ENCODE results near the gene ARHGAP25. TPM values are rescaled to one million over a fixed set of nuclear protein-coding genes. Genes with fewer than 3 reads are reported as not detected.

Gene ARHGAP25
- total RNA-seq, 4 donors from 2014 or later = 3.1 to 11.4 (median 6.6) TPM

- DNase-seq = no peak
- intact Hi-C loops (cut with DNase I; ENCODE audit: low total_unique reads) = no loop called here
- no peak for TF ChIP-seq POLR2A (IDR thresholded peaks at IDR 0.05)
- TF ChIP-seq, protein P1, sequence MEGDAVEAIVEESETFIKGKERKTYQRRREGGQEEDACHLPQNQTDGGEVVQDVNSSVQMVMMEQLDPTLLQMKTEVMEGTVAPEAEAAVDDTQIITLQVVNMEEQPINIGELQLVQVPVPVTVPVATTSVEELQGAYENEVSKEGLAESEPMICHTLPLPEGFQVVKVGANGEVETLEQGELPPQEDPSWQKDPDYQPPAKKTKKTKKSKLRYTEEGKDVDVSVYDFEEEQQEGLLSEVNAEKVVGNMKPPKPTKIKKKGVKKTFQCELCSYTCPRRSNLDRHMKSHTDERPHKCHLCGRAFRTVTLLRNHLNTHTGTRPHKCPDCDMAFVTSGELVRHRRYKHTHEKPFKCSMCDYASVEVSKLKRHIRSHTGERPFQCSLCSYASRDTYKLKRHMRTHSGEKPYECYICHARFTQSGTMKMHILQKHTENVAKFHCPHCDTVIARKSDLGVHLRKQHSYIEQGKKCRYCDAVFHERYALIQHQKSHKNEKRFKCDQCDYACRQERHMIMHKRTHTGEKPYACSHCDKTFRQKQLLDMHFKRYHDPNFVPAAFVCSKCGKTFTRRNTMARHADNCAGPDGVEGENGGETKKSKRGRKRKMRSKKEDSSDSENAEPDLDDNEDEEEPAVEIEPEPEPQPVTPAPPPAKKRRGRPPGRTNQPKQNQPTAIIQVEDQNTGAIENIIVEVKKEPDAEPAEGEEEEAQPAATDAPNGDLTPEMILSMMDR (IDR thresholded peaks at IDR 0.05) = no peak
These were observed 4.4 kb downstream of the ARHGAP25 start for GRCh38 chr2:68738906-68739594.

DNA sequence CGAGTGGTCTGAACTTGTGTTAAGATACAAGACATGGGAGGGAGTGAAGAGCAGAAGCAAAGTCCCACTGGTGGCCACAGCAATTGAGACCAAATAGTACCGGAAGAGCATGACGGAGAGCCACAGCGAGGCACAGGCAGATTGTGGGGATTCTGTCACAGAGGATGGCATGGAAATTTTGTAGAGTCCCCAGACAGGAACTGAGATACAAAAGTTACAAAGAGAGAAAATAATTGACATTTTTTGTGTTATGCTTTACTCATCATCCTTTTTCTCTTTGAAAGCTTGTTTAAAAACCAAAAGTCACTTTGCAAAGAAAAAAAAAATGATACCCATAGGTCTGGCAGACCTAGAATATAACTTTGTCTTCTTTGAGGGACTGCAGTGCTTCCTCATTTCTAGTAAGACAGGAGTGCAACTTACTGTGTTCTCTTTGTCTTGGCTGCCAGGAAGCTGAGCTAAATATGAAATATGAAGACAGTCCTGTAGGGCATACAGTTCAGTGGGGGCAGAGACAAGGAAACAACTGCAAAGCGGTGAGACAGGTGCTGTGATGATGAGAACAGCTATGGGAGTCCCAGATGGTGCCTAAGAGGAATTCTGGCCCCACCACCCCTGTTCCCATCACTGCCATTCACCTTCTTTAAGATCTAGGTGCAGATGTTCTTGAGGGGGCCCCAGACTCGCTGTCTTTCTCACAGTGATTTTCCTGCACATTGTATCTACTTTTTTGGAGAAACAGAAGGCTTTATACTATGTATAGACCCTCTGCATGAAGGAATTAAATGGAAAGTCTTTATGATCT, 5.2 kb downstream of the ARHGAP25 start:
- H3K27me3 ChIP-seq = no peaks in the 10 kb centered on the region
- no peak for TF ChIP-seq POLR2A (IDR thresholded peaks at IDR 0.05)
- TF ChIP-seq, protein P1 (IDR thresholded peaks at IDR 0.05) = no peak
- H3K9me3 ChIP-seq = no peaks in the 10 kb centered on the region
- H3K36me3 ChIP-seq = no peaks in the 10 kb centered on the region
- DNase-seq = no peak
- H3K27ac ChIP-seq = no peak overlapping the region
- H3K4me1 ChIP-seq = no peaks in the 10 kb centered on the region
- H3K4me3 ChIP-seq = no peak overlapping the region
- intact Hi-C loops (cut with DNase I; ENCODE audit: low total_unique reads) = loop anchor here (10.0 kb wide), 1 partner anchor 105 kb away; no protein-coding TSS in a partner anchor

More at GRCh38 chr2:68738906-68739594, 4.4 kb downstream of the ARHGAP25 start:
- H3K36me3 ChIP-seq = no peaks in the 10 kb centered on the region
- H3K27ac ChIP-seq = no peak overlapping the region
- no peak overlapping the region for H3K4me3 ChIP-seq
- no peaks in the 10 kb centered on the region for H3K4me1 ChIP-seq
- no peaks in the 10 kb centered on the region for H3K9me3 ChIP-seq
- no peaks in the 10 kb centered on the region for H3K27me3 ChIP-seq

GRCh38 chr2:68740400-68740914, 5.8 kb downstream of the ARHGAP25 start:
- no peaks in the 10 kb centered on the region for H3K36me3 ChIP-seq
- no peak for DNase-seq
- no peaks in the 10 kb centered on the region for H3K9me3 ChIP-seq
- H3K4me1 ChIP-seq = no peaks in the 10 kb centered on the region
- intact Hi-C loops (cut with DNase I; ENCODE audit: low total_unique reads) = loop anchor here (10.0 kb wide), 1 partner anchor 104 kb away; no protein-coding TSS in a partner anchor
- H3K27me3 ChIP-seq = no peaks in the 10 kb centered on the region
- no peak overlapping the region for H3K27ac ChIP-seq
- no peak overlapping the region for H3K4me3 ChIP-seq
- TF ChIP-seq, protein P1 (IDR thresholded peaks at IDR 0.05) = no peak
- no peak for TF ChIP-seq POLR2A (IDR thresholded peaks at IDR 0.05)

DNA sequence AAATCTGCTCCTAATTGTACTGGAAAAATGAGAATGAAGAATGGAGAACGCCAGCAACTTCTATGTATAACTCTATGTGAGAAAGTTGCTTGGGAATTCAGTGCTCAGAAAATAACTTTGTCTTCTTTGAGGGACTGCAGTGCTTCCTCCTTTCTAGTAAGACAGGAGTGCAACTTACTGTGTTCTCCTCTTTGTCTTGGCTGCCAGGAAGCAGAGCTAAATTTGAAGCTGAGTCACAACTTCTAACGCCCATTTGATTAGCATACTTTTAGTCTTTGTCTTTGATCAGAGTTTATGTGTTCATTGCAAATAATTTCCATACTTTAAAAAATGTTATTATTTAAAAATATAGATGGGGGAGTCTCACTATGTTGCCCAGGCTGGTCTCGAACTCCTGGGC, 6.6 kb downstream of the ARHGAP25 start:
- no peak for DNase-seq
- no peak overlapping the region for H3K27ac ChIP-seq
- intact Hi-C loops (cut with DNase I; ENCODE audit: low total_unique reads) = loop anchor here (10.0 kb wide), 1 partner anchor 104 kb away; no protein-coding TSS in a partner anchor

More for the DNA sequence above, 6.6 kb downstream of the ARHGAP25 start:
- no peaks in the 10 kb centered on the region for H3K4me1 ChIP-seq
- no peak for TF ChIP-seq POLR2A (IDR thresholded peaks at IDR 0.05)
- TF ChIP-seq, protein P1 (IDR thresholded peaks at IDR 0.05) = no peak
- no peaks in the 10 kb centered on the region for H3K27me3 ChIP-seq
- no peak overlapping the region for H3K4me3 ChIP-seq
- no peaks in the 10 kb centered on the region for H3K9me3 ChIP-seq
- H3K36me3 ChIP-seq = no peaks in the 10 kb centered on the region
